Naive thymus-derived CD4-positive, alpha-beta T cell (primary cell): ENCODE data around the gene TMEM30B. TPM values are rescaled to one million over a fixed set of nuclear protein-coding genes. Genes with fewer than 3 reads are reported as not detected.

Source experiments
- ATAC-seq: fragments of 150-1000 bp; cut with Tn5 transposase; 2 replicates; pipeline ENCODE4 v1.10.0; 2021; ENCODE audit warnings: mild to moderate bottlenecking, moderate library complexity
- CTCF ChIA-PET: fragments of 350-600 bp; sonication (Branson Sonifier 250); formaldehyde crosslinking; loops from one replicate; lab custom pipeline; 2021; ENCODE audit warnings: antibody characterized with exemption; lab: Charles Lee
- POLR2A ChIA-PET: fragments of 350-600 bp; sonication (Branson Sonifier 250); formaldehyde crosslinking; loops from one replicate; lab custom pipeline; 2021; ENCODE audit warnings: antibody characterized with exemption, inconsistent platforms; lab: Charles Lee
- DNase-seq, 9 donors: peaks; one replicate each; pipeline versions ENCODE4 v3.0.0 to v3.0.0-alpha.2; 2020 to 2022; ENCODE audit warnings: mixed read lengths in 1 of 9
- H3K27ac ChIP-seq: one replicate; pipeline ENCODE4 v1.7.0; 2013; ENCODE audit warnings: mild to moderate bottlenecking, low read depth, low read length, moderate library complexity
- H3K27me3 ChIP-seq, 2 donors: one replicate each; pipeline ENCODE4 v1.7.0; 2013; ENCODE audit warnings: low read length in 2 of 2, mild to moderate bottlenecking in 2 of 2, moderate library complexity in 2 of 2; ENCODE audit not compliant: control insufficient read depth in 2 of 2, insufficient read depth in 2 of 2
- H3K36me3 ChIP-seq, 3 experiments: 1 replicate in 2 of 3; 2 replicates in 1 of 3; pipeline ENCODE4 v1.7.0; 2013; ENCODE audit warnings: low read length in 3 of 3, mild to moderate bottlenecking in 3 of 3, moderate library complexity in 1 of 3; ENCODE audit not compliant: insufficient read depth in 3 of 3, control insufficient read depth in 2 of 3
- H3K4me1 ChIP-seq, 2 donors: one replicate each; pipeline ENCODE4 v1.7.0; 2013; ENCODE audit warnings: low read length in 2 of 2, mild to moderate bottlenecking in 2 of 2, moderate library complexity in 1 of 2; ENCODE audit not compliant: control insufficient read depth in 2 of 2, insufficient read depth in 2 of 2
- H3K4me3 ChIP-seq: 2 replicates; pipeline ENCODE4 v1.7.0; 2013; ENCODE audit warnings: mild to moderate bottlenecking, low read length
- H3K9me3 ChIP-seq, 3 experiments: 1 replicate in 2 of 3; 2 replicates in 1 of 3; pipeline ENCODE4 v1.7.0; 2013; ENCODE audit warnings: low read length in 3 of 3; ENCODE audit not compliant: control insufficient read depth in 2 of 3
- H3K27ac Mint-ChIP-seq, 9 donors: one replicate each; pipeline ENCODE4 v1.8.0; 2020 to 2022; ENCODE audit warnings: mixed read lengths in 9 of 9, mild to moderate bottlenecking in 8 of 9, moderate library complexity in 5 of 9, inconsistent platforms in 2 of 9
- H3K27me3 Mint-ChIP-seq, 5 donors: one replicate each; pipeline ENCODE4 v1.8.0; 2021 to 2022; ENCODE audit warnings: mixed read lengths in 5 of 5, mild to moderate bottlenecking in 1 of 5
- H3K36me3 Mint-ChIP-seq, 5 donors: one replicate each; pipeline ENCODE4 v1.8.0; 2020 to 2022; ENCODE audit warnings: mixed read lengths in 5 of 5, mild to moderate bottlenecking in 3 of 5, inconsistent platforms in 1 of 5
- H3K4me1 Mint-ChIP-seq, 7 donors: one replicate each; pipeline ENCODE4 v1.8.0; 2020 to 2022; ENCODE audit warnings: mixed read lengths in 7 of 7, mild to moderate bottlenecking in 3 of 7, inconsistent platforms in 1 of 7
- H3K4me3 Mint-ChIP-seq, 10 donors: one replicate each; pipeline ENCODE4 v1.8.0; 2020 to 2022; ENCODE audit warnings: mild to moderate bottlenecking in 10 of 10, mixed read lengths in 10 of 10, moderate library complexity in 6 of 10, inconsistent platforms in 2 of 10
- H3K9me3 Mint-ChIP-seq, 11 donors: one replicate each; pipeline ENCODE4 v1.8.0; 2020 to 2022; ENCODE audit warnings: mixed read lengths in 11 of 11, mild to moderate bottlenecking in 4 of 11, inconsistent platforms in 1 of 11, moderate library complexity in 1 of 11
- intact Hi-C, 2 donors: fragments of 100-400 bp; cut with micrococcal nuclease; formaldehyde crosslinking; loops; one replicate each; pipeline ENCODE4 v1.15.1; 2023
- polyA plus RNA-seq, 2 donors: library from polyadenylated mRNA; unstranded; fragments of 300-500 nt; fragmentation: Illumina TruSeq; gene quantifications; one replicate each; pipeline ENCODE4 v1.2.3, GENCODE V29; 2021
- total RNA-seq, 6 experiments: library from RNA in 5 of 6; stranded (reverse) in 5 of 6; gene quantifications; 1 replicate in 5 of 6; 2 replicates in 1 of 6; pipeline ENCODE4 v1.2.3 and lab custom pipeline; 2021 to 2026

The TMEM30B gene
- total and polyA plus RNA-seq, 7 experiments from 2014 or later, result 0.17 to 11.2 (median 5.6) TPM

GRCh38 chr14:61227884-61228591 is 53.1 kb downstream of the TMEM30B start:
- peaks cover 0 to 4% of the 10 kb centered on the region in 2 donors for H3K27me3 ChIP-seq
- Mint-ChIP-seq H3K4me3 (no peak overlapping the region), H3K27ac (no peak overlapping the region), H3K4me1 (peaks cover 0 to 6% (median 0%) of the 10 kb centered on the region in 7 donors), H3K9me3 (no peaks in the 10 kb centered on the region), H3K36me3 (no peaks in the 10 kb centered on the region), H3K27me3 (peaks cover 10 to 35% (median 28%) of the 10 kb centered on the region in 5 donors)
- intact Hi-C loops, result no loop called here
- H3K9me3 ChIP-seq, result no peaks in the 10 kb centered on the region
- no peak overlapping the region for H3K27ac ChIP-seq
- POLR2A ChIA-PET, result no interaction called here
- no peak overlapping the region for H3K4me3 ChIP-seq
- CTCF ChIA-PET, result no interaction called here
- H3K4me1 ChIP-seq, result no peaks in the 10 kb centered on the region
- H3K36me3 ChIP-seq, result no peaks in the 10 kb centered on the region
- DNase-seq, result no peak
- ATAC-seq, result no peak

Other genes starting within 250 kb of the TMEM30B start
- gene PRKCH, start 40.2 kb upstream of the TMEM30B start, total RNA-seq, result 100 to 1,000 TPM; 224 to 359 (median 320) TPM
- gene PRKCH, start 40.2 kb upstream of the TMEM30B start, polyA plus RNA-seq, result 100 to 1,000 TPM; 191 to 285 TPM